H1 (cell line): Measurements from ENCODE around the gene MYL11. TPM values are rescaled to one million over a fixed set of nuclear protein-coding genes. Genes with fewer than 3 reads are reported as not detected.

Source experiments
- CTCF ChIA-PET: fragments of 300-600 bp; sonication (Branson Sonifier 250); formaldehyde crosslinking; loops from one replicate; lab custom pipeline; 2021; ENCODE audit not compliant: partially characterized antibody; lab: Charles Lee
- POLR2A ChIA-PET: fragments of 300-600 bp; sonication (Branson Sonifier 250); formaldehyde crosslinking; loops from one replicate; lab custom pipeline; 2021; ENCODE audit warnings: inconsistent platforms; ENCODE audit not compliant: partially characterized antibody; lab: Charles Lee
- DNase-seq, 2 experiments: peaks; one replicate each; pipeline versions ENCODE4 v3.0.0 to v3.0.0-alpha.2; 2010 to 2022; ENCODE audit warnings: low spot score in 2 of 2, low read depth in 1 of 2, mixed read lengths in 1 of 2
- FAIRE-seq: peaks from 2 replicates; lab custom pipeline; 2011; peaks lifted over from hg19 to GRCh38; lab: Jason Lieb, UNC
- H2AFZ ChIP-seq: 2 replicates; pipeline ENCODE4 v1.8.1; 2012; ENCODE audit warnings: low read length, inconsistent platforms
- H2AK5ac ChIP-seq: 2 replicates; pipeline ENCODE4 v1.6.1; 2013; ENCODE audit warnings: low read depth, low read length
- H2BK120ac ChIP-seq: replicated peaks from 2 replicates; pipeline ENCODE3; 2013; ENCODE audit warnings: low read depth, low read length, inconsistent platforms
- H2BK12ac ChIP-seq: 2 replicates; pipeline ENCODE4 v1.6.1; 2013; ENCODE audit warnings: low read depth, low read length
- H2BK15ac ChIP-seq: 2 replicates; pipeline ENCODE4 v1.6.1; 2013; ENCODE audit warnings: low read length
- H2BK20ac ChIP-seq: 2 replicates; pipeline ENCODE4 v1.6.1; 2013; ENCODE audit warnings: low read length
- H2BK5ac ChIP-seq: 2 replicates; pipeline ENCODE4 v1.6.1; 2013; ENCODE audit warnings: low read depth, low read length
- H3K14ac ChIP-seq: 2 replicates; pipeline ENCODE4 v1.6.1; 2013; ENCODE audit warnings: inconsistent platforms; ENCODE audit not compliant: insufficient read length
- H3K18ac ChIP-seq: 2 replicates; pipeline ENCODE4 v1.6.1; 2013; ENCODE audit warnings: low read length; ENCODE audit errors: extremely low read depth
- H3K23ac ChIP-seq: 2 replicates; pipeline ENCODE4 v1.6.1; 2013; ENCODE audit warnings: inconsistent platforms; ENCODE audit not compliant: insufficient read length
- H3K23me2 ChIP-seq: 2 replicates; pipeline ENCODE4 v1.6.1; 2013; ENCODE audit warnings: low read depth, low read length
- H3K27ac ChIP-seq: 2 replicates; pipeline ENCODE4 v1.6.1; 2011; ENCODE audit warnings: low read depth, low read length, inconsistent platforms
- H3K27me3 ChIP-seq, 4 experiments: replicated peaks in 1 of 4; 1 replicate in 1 of 4; 2 replicates in 3 of 4; pipeline versions ENCODE4 v1.6.1 to v1.8.1; 2011 to 2013; ENCODE audit warnings: low read length in 3 of 4, mild to moderate bottlenecking in 3 of 4, inconsistent platforms in 2 of 4, mixed read lengths in 2 of 4, moderate library complexity in 1 of 4; ENCODE audit not compliant: control insufficient read depth in 3 of 4, insufficient read depth in 3 of 4; ENCODE audit errors: extremely low read depth in 1 of 4
- H3K36me3 ChIP-seq, 4 experiments: 2 replicates each; pipeline versions ENCODE4 v1.6.1 to v1.8.1; 2011 to 2013; ENCODE audit warnings: mild to moderate bottlenecking in 4 of 4, low read length in 3 of 4, moderate library complexity in 2 of 4, control low read depth in 1 of 4, inconsistent platforms in 1 of 4; ENCODE audit not compliant: insufficient read depth in 4 of 4, control insufficient read depth in 2 of 4
- H3K4ac ChIP-seq: replicated peaks from 2 replicates; pipeline ENCODE3; 2013; ENCODE audit warnings: low read length, low read depth, mixed read lengths, inconsistent platforms; ENCODE audit not compliant: insufficient read length
- H3K4me1 ChIP-seq, 4 experiments: replicated peaks in 1 of 4; 1 replicate in 1 of 4; 2 replicates in 3 of 4; pipeline versions ENCODE4 v1.6.1 to v1.8.1; 2011 to 2013; ENCODE audit warnings: low read length in 3 of 4, inconsistent platforms in 2 of 4, mixed read lengths in 1 of 4; ENCODE audit not compliant: insufficient read depth in 4 of 4, control insufficient read depth in 3 of 4
- H3K4me2 ChIP-seq, 2 experiments: 2 replicates each; pipeline versions ENCODE4 v1.6.1 to v1.8.1; 2011 to 2013; ENCODE audit warnings: low read depth in 2 of 2, low read length in 2 of 2, control low read depth in 1 of 2, inconsistent platforms in 1 of 2, mild to moderate bottlenecking in 1 of 2; ENCODE audit not compliant: insufficient read depth in 1 of 2
- H3K4me3 ChIP-seq, 4 experiments: fragments of 200-600, 300-600 bp in 1 of 4; sonication (generic), shearing (Covaris generic), sonication (Bioruptor Twin) in 1 of 4; 2 replicates each; pipeline versions ENCODE4 v1.5.1 to v1.8.1; 2011 to 2016; ENCODE audit warnings: low read length in 4 of 4, low read depth in 3 of 4, control low read depth in 2 of 4, inconsistent platforms in 2 of 4, mild to moderate bottlenecking in 2 of 4, mixed read lengths in 1 of 4, moderate library complexity in 1 of 4; ENCODE audit not compliant: insufficient read depth in 2 of 4; ENCODE audit errors: extremely low read depth in 1 of 4
- H3K56ac ChIP-seq: replicated peaks from 2 replicates; pipeline ENCODE3; 2013; ENCODE audit warnings: low read depth, mild to moderate bottlenecking, mixed read lengths, low read length, inconsistent platforms; ENCODE audit not compliant: insufficient read length
- H3K79me1 ChIP-seq: 2 replicates; pipeline ENCODE4 v1.6.1; 2013; ENCODE audit warnings: low read depth, low read length, control low read depth
- H3K79me2 ChIP-seq, 2 experiments: 2 replicates each; pipeline versions ENCODE4 v1.6.1 to v1.8.1; 2012 to 2013; ENCODE audit warnings: low read length in 2 of 2, mild to moderate bottlenecking in 2 of 2, inconsistent platforms in 1 of 2; ENCODE audit not compliant: insufficient read depth in 2 of 2, control insufficient read depth in 1 of 2
- H3K9ac ChIP-seq, 4 experiments: replicated peaks in 1 of 4; 1 replicate in 1 of 4; 2 replicates in 3 of 4; pipeline versions ENCODE4 v1.6.1 to v1.8.1; 2011 to 2013; ENCODE audit warnings: low read depth in 3 of 4, low read length in 3 of 4, control low read depth in 2 of 4, mild to moderate bottlenecking in 2 of 4, moderate library complexity in 2 of 4, inconsistent platforms in 1 of 4; ENCODE audit errors: extremely low read depth in 1 of 4
- H3K9me3 ChIP-seq, 2 experiments: 2 replicates each; pipeline versions ENCODE4 v1.6.1 to v1.8.1; 2012 to 2013; ENCODE audit warnings: mild to moderate bottlenecking in 2 of 2, moderate library complexity in 2 of 2, control low read depth in 1 of 2, inconsistent platforms in 1 of 2, low read depth in 1 of 2, low read length in 1 of 2, mixed read lengths in 1 of 2; ENCODE audit not compliant: insufficient read depth in 2 of 2
- H4K20me1 ChIP-seq, 2 experiments: replicated peaks in 1 of 2; 2 replicates each; pipeline versions ENCODE3 to v1.8.1; 2011 to 2013; ENCODE audit warnings: inconsistent platforms in 2 of 2, low read length in 2 of 2, mild to moderate bottlenecking in 1 of 2; ENCODE audit not compliant: insufficient read depth in 2 of 2, control insufficient read depth in 1 of 2
- H4K5ac ChIP-seq: 2 replicates; pipeline ENCODE4 v1.6.1; 2013; ENCODE audit warnings: low read length, low read depth, mixed read lengths, inconsistent platforms; ENCODE audit not compliant: insufficient read length
- H4K8ac ChIP-seq: 2 replicates; pipeline ENCODE4 v1.8.0; 2013; ENCODE audit warnings: mild to moderate bottlenecking, moderate library complexity, low read length, inconsistent platforms; ENCODE audit not compliant: insufficient read depth; ENCODE audit errors: extremely low read depth
- H4K91ac ChIP-seq: replicated peaks from 2 replicates; pipeline ENCODE3; 2013; ENCODE audit warnings: low read length, mixed read lengths, inconsistent platforms; ENCODE audit not compliant: insufficient read length
- ASH2L ChIP-seq: fragments of 200-600, 300-600 bp; sonication (generic); IDR thresholded peaks from one replicate; pipeline ENCODE4 v1.7.1; 2017; ENCODE audit warnings: low read length
- KDM1A ChIP-seq: fragments of 200-600, 300-600 bp; sonication (generic); IDR thresholded peaks from 2 replicates; pipeline ENCODE4 v1.7.1; 2016; ENCODE audit warnings: mild to moderate bottlenecking, low read length, borderline replicate concordance
- SIN3A ChIP-seq, 2 experiments: IDR thresholded peaks in 1 of 2; conservative IDR thresholded peaks in 1 of 2; 2 replicates each; pipeline ENCODE4 v1.6.1; 2011 to 2012; ENCODE audit warnings: low read length in 2 of 2, improper control_type of control experiment in 1 of 2, low read depth in 1 of 2, mild to moderate bottlenecking in 1 of 2
- WGBS, 2 experiments: shearing (Covaris generic) in 1 of 2; methylation state at CpG; one replicate each; pipeline versions ENCODE4 v1.1.6 to v1.1.7; 2013 to 2015; ENCODE audit warnings: low lambda C conversion rate in 2 of 2, mixed read lengths in 2 of 2, inconsistent platforms in 1 of 2, low coverage in 1 of 2, missing lambda C conversion rate in 1 of 2; ENCODE audit not compliant: insufficient replicate concordance in 2 of 2, insufficient coverage in 1 of 2, insufficient read length in 1 of 2; ENCODE audit errors: extremely low coverage in 1 of 2, missing lambda C conversion rate in 1 of 2; 5-methylcytosine and 5-hydroxymethylcytosine counted together
- polyA plus RNA-seq, 7 experiments: library from polyadenylated mRNA; depleted of rRNA in 3 of 7; stranded (reverse) in 5 of 7; unstranded in 2 of 7; fragments of >200 nt in 5 of 7; fragments of 200-250 nt in 2 of 7; gene quantifications; 1 replicate in 5 of 7; 2 replicates in 1 of 7; 4 replicates in 1 of 7; pipeline versions ENCODE4 v1.2.1 to v1.2.3, GENCODE V29; 2011 to 2013; ENCODE audit warnings: missing spikeins in 2 of 7, mixed read lengths in 2 of 7
- total RNA-seq: library from RNA; stranded (reverse); fragmentation: NEBNext Ultra II Directional; extraction: Animal tissue kit (Norgen Biotek cat#: 25700); gene quantifications from 2 replicates; pipeline ENCODE4 v1.2.1, GENCODE V29; 2021

The MYL11 gene
- total and polyA plus RNA-seq, 2 of the 8 experiments (the other 6 are each of a cell fraction or from before 2014, with no cell fraction given) = 1.2 to 1.4 TPM

DNA sequence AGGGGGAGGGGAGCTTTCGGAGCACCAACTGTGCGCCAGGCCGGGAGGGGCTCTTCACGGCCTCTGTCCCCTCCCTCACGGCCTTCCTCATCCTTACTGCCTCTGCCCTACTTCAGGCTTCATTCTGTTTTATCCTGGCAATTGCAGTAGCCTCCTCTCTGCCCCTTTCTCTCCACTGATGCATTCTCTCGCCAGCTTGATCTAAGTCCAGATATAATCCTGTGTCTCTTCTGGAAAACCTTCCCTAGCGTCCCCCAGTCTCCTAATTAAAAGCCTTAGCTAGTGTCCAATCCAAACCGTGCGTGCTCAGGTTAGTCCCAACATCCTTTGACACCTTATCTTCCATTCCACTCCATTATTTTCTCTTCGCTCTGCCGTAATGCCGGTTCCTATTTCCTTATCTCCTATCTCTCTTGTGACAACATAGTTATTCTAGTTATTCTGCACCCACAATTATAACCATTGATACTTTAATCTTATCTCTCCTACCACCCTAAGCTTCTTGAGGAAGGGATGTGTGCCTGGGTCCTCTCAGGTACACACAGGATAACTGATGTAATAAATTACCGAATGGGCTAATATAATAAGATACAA, 21.5 kb downstream of the MYL11 start:
- H3K27ac ChIP-seq = peak overlapping the region; percentile 88; the same call in 1 of the 2 replicates
- POLR2A ChIA-PET = interaction anchor here (0.6 to 12.6 kb wide), 16 partner anchors 11 to 299 kb away, joined by 3 to 151 read pairs (median 5); partner anchors contain the start of genes CD2BP2, DCTPP1, MYL11 and SEPTIN1

More for the DNA sequence above, 21.5 kb downstream of the MYL11 start:
- Histone ChIP-seq H2BK12ac (no peak overlapping the region), H3K18ac (peak overlapping the region; percentile 60; the same call in 1 of the 2 replicates), H3K4ac (peak overlapping the region; percentile 45), H3K9ac (peak overlapping the region; percentile 89 to 98 (median 90)), H3K23ac (no peak overlapping the region), H2AFZ (no peak overlapping the region), H3K79me1 (no peaks in the 10 kb centered on the region; the same call in 1 of the 2 replicates), H4K91ac (peak overlapping the region; percentile 88), H2BK120ac (no peak overlapping the region), H3K36me3 (peaks cover 4 to 21% (median 14%) of the 10 kb centered on the region in 4 experiments; a peak in 6 of 8 replicates), H4K8ac (peak overlapping the region; percentile 85; the same call in 1 of the 2 replicates), H3K56ac (peak overlapping the region; percentile 77), H2BK15ac (no peak overlapping the region), H4K5ac (peak overlapping the region; percentile 33), H3K23me2 (peaks cover 11% of the 10 kb centered on the region; the same call in 1 of the 2 replicates), H2BK5ac (peak overlapping the region; percentile 75; the same call in 1 of the 2 replicates), H3K9me3 (no peaks in the 10 kb centered on the region), H3K4me1 (peaks cover 0 to 15% (median 9%) of the 10 kb centered on the region in 4 experiments; a peak in 6 of 7 replicates), H2AK5ac (peak overlapping the region; percentile 65; the same call in 1 of the 2 replicates), H3K4me2 (peak overlapping the region; percentile 93 to 94), H3K4me3 (peak overlapping the region; percentile 72 to 98 (median 92)), H3K79me2 (peaks cover 5 to 21% of the 10 kb centered on the region in 2 experiments; a peak in 2 of 4 replicates), H3K27me3 (no peaks in the 10 kb centered on the region), H3K14ac (no peak overlapping the region), H4K20me1 (peaks cover 12 to 17% of the 10 kb centered on the region in 2 experiments), H2BK20ac (no peak overlapping the region)
- CTCF ChIA-PET = interaction anchor here (0.6 to 2.4 kb wide), 16 partner anchors 11 to 220 kb away, joined by 3 to 20 read pairs (median 5); partner anchors contain the start of gene ZNF771
- DNase-seq = no peak
- FAIRE-seq = no peak
- WGBS, 2 experiments = 33% methylated on average over 10 of the region's 13 CpGs; no CpG with 5 or more reads in 1 of the 2 experiments
- TF ChIP-seq KDM1A (no peak), SIN3A (conservative IDR thresholded peaks at IDR 0.05 in 1 of 2, IDR thresholded peaks at IDR 0.05 in 1 of 2; ENCODE audit: low read depth in 1 of 2, low read length in 2 of 2) (0 out of 4 replicates have a peak, but pooled peaks of 1 of the 2 experiments have one; percentile 11), ASH2L (no peak)
